Ovary (tissue), 3 donors: Measurements from ENCODE around the gene FAM9C.

ENCODE experiments used
- POLR2A ChIP-seq: fragments of 450-650 bp; IDR thresholded peaks from one replicate; pipeline ENCODE4 v1.6.1; 2017; ENCODE audit warnings: antibody characterized with exemption, mild to moderate bottlenecking, moderate library complexity
- TF ChIP-seq, protein P1 (sequence below), 3 donors: fragments of 450-650 bp in 2 of 3; fragments of 200-600 bp in 1 of 3; IDR thresholded peaks; one replicate each; pipeline versions ENCODE4 v1.5.1 to v1.8.0; 2016 to 2022; ENCODE audit warnings: antibody characterized with exemption in 3 of 3, mild to moderate bottlenecking in 1 of 3
- donor health status: DM: no; HTN: no; CAD: no.

DNA sequence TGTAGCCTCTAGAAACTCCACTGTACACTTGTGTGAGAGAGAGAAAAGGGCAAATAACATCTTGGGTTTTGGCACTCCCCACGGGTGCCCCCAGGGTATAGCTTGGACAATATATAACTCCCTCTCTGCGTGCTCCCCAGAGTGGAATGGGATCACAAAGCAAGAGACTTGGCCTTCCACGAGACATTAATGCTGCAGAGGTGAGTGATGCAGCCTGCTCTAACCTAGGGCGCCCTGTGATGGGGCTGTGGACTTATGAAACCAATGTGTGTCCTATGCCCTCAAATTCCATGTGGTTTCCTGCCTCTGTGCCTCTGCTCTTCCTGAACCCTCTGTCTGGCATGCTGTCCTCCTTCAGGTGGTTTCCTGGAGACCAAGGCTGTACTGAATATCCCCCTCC lies 22.0 kb upstream of the FAM9C start:
- no peak for TF ChIP-seq POLR2A
- TF ChIP-seq, protein P1, sequence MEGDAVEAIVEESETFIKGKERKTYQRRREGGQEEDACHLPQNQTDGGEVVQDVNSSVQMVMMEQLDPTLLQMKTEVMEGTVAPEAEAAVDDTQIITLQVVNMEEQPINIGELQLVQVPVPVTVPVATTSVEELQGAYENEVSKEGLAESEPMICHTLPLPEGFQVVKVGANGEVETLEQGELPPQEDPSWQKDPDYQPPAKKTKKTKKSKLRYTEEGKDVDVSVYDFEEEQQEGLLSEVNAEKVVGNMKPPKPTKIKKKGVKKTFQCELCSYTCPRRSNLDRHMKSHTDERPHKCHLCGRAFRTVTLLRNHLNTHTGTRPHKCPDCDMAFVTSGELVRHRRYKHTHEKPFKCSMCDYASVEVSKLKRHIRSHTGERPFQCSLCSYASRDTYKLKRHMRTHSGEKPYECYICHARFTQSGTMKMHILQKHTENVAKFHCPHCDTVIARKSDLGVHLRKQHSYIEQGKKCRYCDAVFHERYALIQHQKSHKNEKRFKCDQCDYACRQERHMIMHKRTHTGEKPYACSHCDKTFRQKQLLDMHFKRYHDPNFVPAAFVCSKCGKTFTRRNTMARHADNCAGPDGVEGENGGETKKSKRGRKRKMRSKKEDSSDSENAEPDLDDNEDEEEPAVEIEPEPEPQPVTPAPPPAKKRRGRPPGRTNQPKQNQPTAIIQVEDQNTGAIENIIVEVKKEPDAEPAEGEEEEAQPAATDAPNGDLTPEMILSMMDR (IDR thresholded peaks at IDR 0.05): no peak
